K562 (cell line): ENCODE results near the gene ORAI3. TPM values are rescaled to one million over a fixed set of nuclear protein-coding genes. Genes with fewer than 3 reads are reported as not detected.

Source experiments
- ATF1 ChIP-seq, 2 experiments: fragments of 450-650 bp in 1 of 2; IDR thresholded peaks; 2 replicates each; pipeline ENCODE4 v1.6.1; 2016; ENCODE audit warnings: missing compliant biosample characterization in 1 of 2, missing genetic modification characterization in 1 of 2
- BHLHE40 ChIP-seq: IDR thresholded peaks from 2 replicates; pipeline ENCODE4 v1.6.1; 2011; ENCODE audit warnings: low read length, improper control_type of control experiment
- CHD1 ChIP-seq: fragments of 200-600 bp; sonication (generic); IDR thresholded peaks from one replicate; pipeline ENCODE4 v1.6.1; 2012; ENCODE audit warnings: mild to moderate bottlenecking, moderate library complexity, low read length, inconsistent platforms
- DIDO1 ChIP-seq: fragments of 450-650 bp; IDR thresholded peaks from 2 replicates; pipeline ENCODE4 v1.6.1; 2016; ENCODE audit warnings: low read depth, missing biosample characterization, missing genetic modification characterization
- HMGN3 ChIP-seq: IDR thresholded peaks from 2 replicates; pipeline ENCODE4 v1.6.1; 2011; ENCODE audit warnings: borderline replicate concordance, low read depth, mild to moderate bottlenecking, mixed read lengths, low read length; ENCODE audit not compliant: insufficient read length; ENCODE audit errors: extremely low read depth
- MAFG ChIP-seq: fragments of 450-650 bp; conservative IDR thresholded peaks from 2 replicates; pipeline ENCODE4 v1.6.1; 2016; ENCODE audit warnings: missing genetic modification characterization, missing compliant biosample characterization
- PCBP1 ChIP-seq: fragments of 200-400 bp; formaldehyde crosslinking; IDR thresholded peaks from 2 replicates; pipeline ENCODE4 v1.6.1; 2018; ENCODE audit warnings: mild to moderate bottlenecking, low read depth, low read length; ENCODE audit not compliant: poor library complexity, severe bottlenecking
- SMAD4 ChIP-seq: fragments of 250-450 bp; sonication (Bioruptor Pico); conservative IDR thresholded peaks from 2 replicates; pipeline ENCODE4 v1.8.0; 2021; ENCODE audit warnings: inconsistent platforms, mild to moderate bottlenecking, moderate library complexity
- ZNF174 ChIP-seq: fragments of 250-450 bp; sonication (Bioruptor Pico); IDR thresholded peaks from 2 replicates; pipeline ENCODE4 v1.4.0; 2020; ENCODE audit warnings: mild to moderate bottlenecking
- ZNF3 ChIP-seq: fragments of 250-450 bp; sonication (Bioruptor Pico); IDR thresholded peaks from 2 replicates; pipeline ENCODE4 v1.5.0; 2021; ENCODE audit warnings: mild to moderate bottlenecking, moderate library complexity
- ZNF830 ChIP-seq: fragments of 250-450 bp; sonication (Bioruptor Pico); IDR thresholded peaks from 2 replicates; pipeline ENCODE4 v1.5.0; 2021; ENCODE audit warnings: mild to moderate bottlenecking
- polyA plus RNA-seq, 8 experiments: library from polyadenylated mRNA; depleted of rRNA in 4 of 8; stranded (reverse) in 5 of 8; unstranded in 3 of 8; fragments of >200 nt; fragmentation: Nextera tagmentation in 2 of 8; fragmentation: Illumina TruSeq in 1 of 8; extraction: Ambion mirVana in 2 of 8; extraction: Trizol in 1 of 8; gene quantifications; 2 replicates each; pipeline versions ENCODE4 v1.2.1 to v1.2.3, GENCODE V29; 2011 to 2014; ENCODE audit warnings: inconsistent platforms in 1 of 8, missing spikeins in 1 of 8
- total RNA-seq, 7 experiments: library from RNA; depleted of rRNA in 6 of 7; stranded (reverse); fragments of >200 nt in 6 of 7; fragmentation: Illumina TruSeq in 2 of 7; extraction: Trizol in 2 of 7; gene quantifications; 2 replicates each; pipeline versions ENCODE4 v1.2.1 to v1.2.3, GENCODE V29; 2011 to 2021; ENCODE audit warnings: low replicate concordance in 1 of 7
- TF ChIP-seq, protein P1 (sequence below): fragments of 450-650 bp; IDR thresholded peaks from 2 replicates; pipeline ENCODE4 v1.7.0; 2016; ENCODE audit warnings: borderline replicate concordance
- TF ChIP-seq, protein P2 (sequence below): fragments of 250-450 bp; sonication (Bioruptor Pico); IDR thresholded peaks from 2 replicates; pipeline ENCODE4 v1.8.0; 2022; ENCODE audit warnings: moderate library complexity, mild to moderate bottlenecking, inconsistent platforms
- TF ChIP-seq, protein P3 (sequence below): fragments of 150-350 bp; IDR thresholded peaks from 2 replicates; pipeline ENCODE4 v1.6.1; 2014; ENCODE audit warnings: low read depth, mild to moderate bottlenecking, low read length, borderline replicate concordance
- TF ChIP-seq, protein P4 (sequence below): sonication (generic); formaldehyde crosslinking; IDR thresholded peaks from 2 replicates; pipeline ENCODE4 v1.8.0; 2023; ENCODE audit warnings: missing genetic modification reagents, mild to moderate bottlenecking, borderline replicate concordance

The ORAI3 gene
- total and polyA plus RNA-seq, 9 of the 15 experiments (the other 6 are each of a cell fraction or from before 2014, with no cell fraction given): 4.9 to 23.3 (median 14.1) TPM

DNA sequence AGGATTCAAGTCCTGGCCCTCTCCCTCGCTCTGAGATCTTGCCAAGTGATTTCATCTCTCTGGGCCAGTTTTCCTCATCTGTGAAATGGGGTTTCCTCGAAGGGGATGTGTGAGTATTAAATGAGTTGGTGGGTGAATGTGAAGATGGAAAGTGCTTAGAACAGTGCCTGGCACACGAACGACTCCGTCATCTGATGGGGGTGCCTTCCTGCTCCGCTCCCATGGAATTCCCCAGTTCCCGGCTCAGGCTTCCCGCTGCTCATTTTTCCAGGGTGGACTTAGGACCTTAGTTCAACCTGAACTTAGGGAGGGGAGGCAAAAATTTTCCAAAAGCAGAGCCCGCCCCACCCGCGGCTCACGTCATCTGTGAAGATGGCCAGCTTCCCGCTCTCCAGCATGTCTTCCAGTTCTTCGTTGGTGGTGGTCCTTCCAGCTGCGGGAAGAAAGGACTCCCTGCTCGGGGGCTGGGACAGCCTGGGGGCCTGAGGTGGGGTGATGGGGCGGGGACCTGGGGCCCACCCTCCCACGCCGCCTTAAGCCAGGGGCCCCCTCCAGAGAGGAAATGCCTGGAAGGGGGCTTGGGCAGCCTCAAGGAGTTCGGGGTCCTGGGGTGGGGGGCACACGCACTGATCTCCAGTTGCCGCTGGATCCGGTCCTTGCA lies 47.6 kb downstream of the ORAI3 start (continued):
- TF ChIP-seq ATF1 (CRISPR knock-in tag; IDR thresholded peaks at IDR 0.05) (no peak), ATF1 (tag; IDR thresholded peaks at IDR 0.05) (peak; percentile 60), CHD1 (no peak), ZNF830 (CRISPR knock-in tag) (no peak), DIDO1 (tag) (no peak), BHLHE40 (no peak), SMAD4 (CRISPR knock-in tag) (no peak), ZNF3 (CRISPR knock-in tag) (peak; percentile 33; the same call in 1 of the 2 replicates), HMGN3 (no peak), ZNF174 (CRISPR knock-in tag) (no peak), MAFG (tag) (no peak), PCBP1 (no peak)
- TF ChIP-seq, protein P1, sequence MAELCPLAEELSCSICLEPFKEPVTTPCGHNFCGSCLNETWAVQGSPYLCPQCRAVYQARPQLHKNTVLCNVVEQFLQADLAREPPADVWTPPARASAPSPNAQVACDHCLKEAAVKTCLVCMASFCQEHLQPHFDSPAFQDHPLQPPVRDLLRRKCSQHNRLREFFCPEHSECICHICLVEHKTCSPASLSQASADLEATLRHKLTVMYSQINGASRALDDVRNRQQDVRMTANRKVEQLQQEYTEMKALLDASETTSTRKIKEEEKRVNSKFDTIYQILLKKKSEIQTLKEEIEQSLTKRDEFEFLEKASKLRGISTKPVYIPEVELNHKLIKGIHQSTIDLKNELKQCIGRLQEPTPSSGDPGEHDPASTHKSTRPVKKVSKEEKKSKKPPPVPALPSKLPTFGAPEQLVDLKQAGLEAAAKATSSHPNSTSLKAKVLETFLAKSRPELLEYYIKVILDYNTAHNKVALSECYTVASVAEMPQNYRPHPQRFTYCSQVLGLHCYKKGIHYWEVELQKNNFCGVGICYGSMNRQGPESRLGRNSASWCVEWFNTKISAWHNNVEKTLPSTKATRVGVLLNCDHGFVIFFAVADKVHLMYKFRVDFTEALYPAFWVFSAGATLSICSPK: no peak
- TF ChIP-seq, protein P2, sequence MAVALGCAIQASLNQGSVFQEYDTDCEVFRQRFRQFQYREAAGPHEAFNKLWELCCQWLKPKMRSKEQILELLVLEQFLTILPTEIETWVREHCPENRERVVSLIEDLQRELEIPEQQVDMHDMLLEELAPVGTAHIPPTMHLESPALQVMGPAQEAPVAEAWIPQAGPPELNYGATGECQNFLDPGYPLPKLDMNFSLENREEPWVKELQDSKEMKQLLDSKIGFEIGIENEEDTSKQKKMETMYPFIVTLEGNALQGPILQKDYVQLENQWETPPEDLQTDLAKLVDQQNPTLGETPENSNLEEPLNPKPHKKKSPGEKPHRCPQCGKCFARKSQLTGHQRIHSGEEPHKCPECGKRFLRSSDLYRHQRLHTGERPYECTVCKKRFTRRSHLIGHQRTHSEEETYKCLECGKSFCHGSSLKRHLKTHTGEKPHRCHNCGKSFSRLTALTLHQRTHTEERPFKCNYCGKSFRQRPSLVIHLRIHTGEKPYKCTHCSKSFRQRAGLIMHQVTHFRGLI (CRISPR knock-in tag): no peak
- TF ChIP-seq, protein P3, sequence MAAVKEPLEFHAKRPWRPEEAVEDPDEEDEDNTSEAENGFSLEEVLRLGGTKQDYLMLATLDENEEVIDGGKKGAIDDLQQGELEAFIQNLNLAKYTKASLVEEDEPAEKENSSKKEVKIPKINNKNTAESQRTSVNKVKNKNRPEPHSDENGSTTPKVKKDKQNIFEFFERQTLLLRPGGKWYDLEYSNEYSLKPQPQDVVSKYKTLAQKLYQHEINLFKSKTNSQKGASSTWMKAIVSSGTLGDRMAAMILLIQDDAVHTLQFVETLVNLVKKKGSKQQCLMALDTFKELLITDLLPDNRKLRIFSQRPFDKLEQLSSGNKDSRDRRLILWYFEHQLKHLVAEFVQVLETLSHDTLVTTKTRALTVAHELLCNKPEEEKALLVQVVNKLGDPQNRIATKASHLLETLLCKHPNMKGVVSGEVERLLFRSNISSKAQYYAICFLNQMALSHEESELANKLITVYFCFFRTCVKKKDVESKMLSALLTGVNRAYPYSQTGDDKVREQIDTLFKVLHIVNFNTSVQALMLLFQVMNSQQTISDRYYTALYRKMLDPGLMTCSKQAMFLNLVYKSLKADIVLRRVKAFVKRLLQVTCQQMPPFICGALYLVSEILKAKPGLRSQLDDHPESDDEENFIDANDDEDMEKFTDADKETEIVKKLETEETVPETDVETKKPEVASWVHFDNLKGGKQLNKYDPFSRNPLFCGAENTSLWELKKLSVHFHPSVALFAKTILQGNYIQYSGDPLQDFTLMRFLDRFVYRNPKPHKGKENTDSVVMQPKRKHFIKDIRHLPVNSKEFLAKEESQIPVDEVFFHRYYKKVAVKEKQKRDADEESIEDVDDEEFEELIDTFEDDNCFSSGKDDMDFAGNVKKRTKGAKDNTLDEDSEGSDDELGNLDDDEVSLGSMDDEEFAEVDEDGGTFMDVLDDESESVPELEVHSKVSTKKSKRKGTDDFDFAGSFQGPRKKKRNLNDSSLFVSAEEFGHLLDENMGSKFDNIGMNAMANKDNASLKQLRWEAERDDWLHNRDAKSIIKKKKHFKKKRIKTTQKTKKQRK: no peak
- TF ChIP-seq, protein P4, sequence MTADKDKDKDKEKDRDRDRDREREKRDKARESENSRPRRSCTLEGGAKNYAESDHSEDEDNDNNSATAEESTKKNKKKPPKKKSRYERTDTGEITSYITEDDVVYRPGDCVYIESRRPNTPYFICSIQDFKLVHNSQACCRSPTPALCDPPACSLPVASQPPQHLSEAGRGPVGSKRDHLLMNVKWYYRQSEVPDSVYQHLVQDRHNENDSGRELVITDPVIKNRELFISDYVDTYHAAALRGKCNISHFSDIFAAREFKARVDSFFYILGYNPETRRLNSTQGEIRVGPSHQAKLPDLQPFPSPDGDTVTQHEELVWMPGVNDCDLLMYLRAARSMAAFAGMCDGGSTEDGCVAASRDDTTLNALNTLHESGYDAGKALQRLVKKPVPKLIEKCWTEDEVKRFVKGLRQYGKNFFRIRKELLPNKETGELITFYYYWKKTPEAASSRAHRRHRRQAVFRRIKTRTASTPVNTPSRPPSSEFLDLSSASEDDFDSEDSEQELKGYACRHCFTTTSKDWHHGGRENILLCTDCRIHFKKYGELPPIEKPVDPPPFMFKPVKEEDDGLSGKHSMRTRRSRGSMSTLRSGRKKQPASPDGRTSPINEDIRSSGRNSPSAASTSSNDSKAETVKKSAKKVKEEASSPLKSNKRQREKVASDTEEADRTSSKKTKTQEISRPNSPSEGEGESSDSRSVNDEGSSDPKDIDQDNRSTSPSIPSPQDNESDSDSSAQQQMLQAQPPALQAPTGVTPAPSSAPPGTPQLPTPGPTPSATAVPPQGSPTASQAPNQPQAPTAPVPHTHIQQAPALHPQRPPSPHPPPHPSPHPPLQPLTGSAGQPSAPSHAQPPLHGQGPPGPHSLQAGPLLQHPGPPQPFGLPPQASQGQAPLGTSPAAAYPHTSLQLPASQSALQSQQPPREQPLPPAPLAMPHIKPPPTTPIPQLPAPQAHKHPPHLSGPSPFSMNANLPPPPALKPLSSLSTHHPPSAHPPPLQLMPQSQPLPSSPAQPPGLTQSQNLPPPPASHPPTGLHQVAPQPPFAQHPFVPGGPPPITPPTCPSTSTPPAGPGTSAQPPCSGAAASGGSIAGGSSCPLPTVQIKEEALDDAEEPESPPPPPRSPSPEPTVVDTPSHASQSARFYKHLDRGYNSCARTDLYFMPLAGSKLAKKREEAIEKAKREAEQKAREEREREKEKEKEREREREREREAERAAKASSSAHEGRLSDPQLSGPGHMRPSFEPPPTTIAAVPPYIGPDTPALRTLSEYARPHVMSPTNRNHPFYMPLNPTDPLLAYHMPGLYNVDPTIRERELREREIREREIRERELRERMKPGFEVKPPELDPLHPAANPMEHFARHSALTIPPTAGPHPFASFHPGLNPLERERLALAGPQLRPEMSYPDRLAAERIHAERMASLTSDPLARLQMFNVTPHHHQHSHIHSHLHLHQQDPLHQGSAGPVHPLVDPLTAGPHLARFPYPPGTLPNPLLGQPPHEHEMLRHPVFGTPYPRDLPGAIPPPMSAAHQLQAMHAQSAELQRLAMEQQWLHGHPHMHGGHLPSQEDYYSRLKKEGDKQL (CRISPR knock-in tag): no peak
